HPDE6-E6E7 (cell line): ENCODE results near the gene ECT2L.

Experiments
- DNase-seq: peaks from one replicate; pipeline ENCODE4 v3.0.0; 2011; ENCODE audit warnings: missing footprints; ENCODE audit errors: extremely low spot score

The ECT2L gene

GRCh38 chr6:138805016-138805765 lies 9.3 kb downstream of the ECT2L start:
- DNase-seq: no peak

DNA sequence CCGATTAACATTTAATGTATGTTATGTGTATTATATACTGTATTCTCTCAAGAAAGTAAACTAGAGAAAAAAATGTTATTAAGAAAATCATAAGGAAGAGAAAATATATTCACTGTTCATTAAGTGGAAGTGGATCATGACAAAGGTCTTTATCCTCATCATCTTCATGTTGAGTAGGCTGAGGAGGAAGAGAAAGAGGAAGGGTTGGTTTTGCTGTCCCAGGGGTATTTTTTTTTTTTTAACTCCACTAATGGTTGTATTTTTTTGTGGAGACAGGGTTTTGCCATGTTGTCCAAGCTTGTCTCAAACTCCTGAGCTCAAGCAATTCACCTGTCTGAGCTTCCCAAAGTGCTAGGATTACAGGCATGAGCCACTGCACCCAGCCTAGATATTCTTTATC lies 11.0 kb downstream of the ECT2L start:
- no peak for DNase-seq

GRCh38 chr6:138809677-138810076 lies 13.8 kb downstream of the ECT2L start:
- DNase-seq: no peak

DNA sequence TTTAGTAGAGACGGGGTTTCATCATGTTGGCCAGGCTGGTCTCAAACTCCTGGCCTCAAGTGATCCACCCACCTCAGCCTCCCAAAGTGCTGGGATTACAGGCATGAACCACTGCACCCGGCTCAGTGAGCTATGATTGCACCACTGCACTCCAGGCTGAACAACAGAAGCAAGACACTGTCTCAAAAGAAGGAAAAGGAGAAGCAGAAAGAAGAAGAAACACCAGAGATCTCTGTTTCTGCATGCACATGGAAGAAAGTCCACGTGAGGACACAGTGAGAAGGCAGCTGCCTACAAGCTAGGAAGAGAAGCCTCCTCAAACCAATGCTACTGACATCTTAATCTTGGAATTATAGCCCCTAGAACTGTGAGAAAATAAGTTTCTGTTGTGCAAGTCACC lies 16.0 kb downstream of the ECT2L start:
- no peak for DNase-seq

- DNase-seq: no peak
Measured at GRCh38 chr6:138814179-138814834, 18.4 kb downstream of the ECT2L start.

- no peak for DNase-seq
Measured at GRCh38 chr6:138815221-138815620, 19.3 kb downstream of the ECT2L start.

DNA sequence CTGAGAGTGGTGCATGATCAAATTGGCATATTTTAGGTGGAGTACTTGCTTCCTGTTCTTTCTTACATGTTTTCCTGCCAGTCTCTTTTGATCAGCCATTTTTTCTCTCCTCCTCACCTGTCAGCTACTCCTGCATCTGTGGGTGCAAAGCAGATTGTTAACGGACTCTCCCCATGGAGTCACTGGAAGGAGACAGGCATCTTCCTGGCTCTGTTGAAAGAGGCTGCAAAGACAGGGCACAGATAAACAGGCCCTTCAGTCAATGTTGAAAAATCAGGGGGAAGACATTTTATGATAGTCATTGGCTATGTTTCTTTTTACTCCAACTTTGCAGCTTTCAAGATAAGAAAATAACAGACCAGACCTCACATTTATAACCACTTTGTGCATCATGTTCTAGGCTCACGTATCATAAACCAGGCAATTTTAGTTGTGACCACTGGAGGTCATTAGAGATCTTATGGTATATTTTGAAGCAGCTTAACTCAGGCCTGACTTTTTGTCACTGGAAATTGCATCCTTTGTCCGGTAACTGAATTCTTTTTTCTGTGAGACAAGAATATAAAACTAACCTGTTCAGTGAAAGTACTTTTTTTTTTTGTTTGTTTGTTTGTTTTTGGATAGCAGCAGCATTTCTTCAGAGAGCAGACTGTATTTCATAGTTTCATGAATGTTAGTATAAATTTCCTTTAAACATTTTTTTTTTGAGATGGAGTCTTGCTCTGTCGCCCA lies 20.1 kb downstream of the ECT2L start:
- DNase-seq: no peak

DNA sequence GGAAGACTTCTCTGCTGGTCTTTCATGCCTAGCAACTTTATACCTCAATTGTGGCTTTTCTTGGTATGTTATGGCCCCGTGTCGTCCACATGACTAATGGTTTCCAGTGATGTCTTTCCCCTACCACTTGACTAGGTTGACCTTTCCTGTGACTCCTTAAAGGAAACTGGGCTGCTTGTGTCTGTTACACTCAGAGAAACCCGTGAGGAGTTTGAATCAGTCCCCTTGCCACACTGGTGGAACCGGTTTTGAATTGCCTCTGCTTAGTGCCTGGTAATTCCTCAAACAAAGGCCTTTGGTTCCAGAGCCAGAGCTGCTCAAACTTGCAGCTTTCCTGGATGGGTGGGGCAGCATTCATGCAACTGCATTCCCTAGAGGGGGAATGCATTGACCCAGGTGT lies 21.9 kb downstream of the ECT2L start:
- peak; percentile 93 for DNase-seq

DNA sequence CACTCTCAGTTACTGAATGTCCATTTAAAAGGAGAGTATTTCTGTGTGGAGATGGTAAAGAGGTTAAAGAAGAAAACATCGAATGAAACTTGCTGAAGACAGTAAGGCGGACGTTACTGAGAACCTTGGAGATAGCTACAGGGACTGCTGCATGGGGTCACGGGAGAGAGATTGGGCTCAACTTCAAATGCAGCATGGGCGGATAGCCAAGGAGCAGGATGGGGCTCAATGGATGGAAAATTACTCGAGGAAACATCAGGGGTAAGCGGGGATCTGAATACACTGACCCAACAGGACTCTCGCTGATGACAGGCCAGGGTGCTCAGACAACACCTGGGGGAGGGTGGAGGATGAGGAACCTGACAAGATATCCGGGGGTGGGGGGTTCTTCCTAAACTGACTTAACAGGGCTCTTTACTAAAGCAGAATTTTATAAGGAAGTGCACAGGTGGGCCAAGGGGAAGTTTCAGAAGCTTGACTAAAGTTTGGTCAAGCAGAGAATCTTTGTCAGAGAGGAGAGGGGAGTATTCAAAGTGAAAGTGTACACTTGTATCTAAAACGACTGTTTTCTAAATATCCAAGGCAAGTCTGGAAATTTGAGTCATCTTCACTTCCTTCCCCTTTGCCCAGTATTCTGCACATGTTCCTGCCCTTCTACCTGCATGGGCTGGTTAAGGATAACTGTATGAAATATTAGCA lies 22.8 kb downstream of the ECT2L start:
- no peak for DNase-seq

DNA sequence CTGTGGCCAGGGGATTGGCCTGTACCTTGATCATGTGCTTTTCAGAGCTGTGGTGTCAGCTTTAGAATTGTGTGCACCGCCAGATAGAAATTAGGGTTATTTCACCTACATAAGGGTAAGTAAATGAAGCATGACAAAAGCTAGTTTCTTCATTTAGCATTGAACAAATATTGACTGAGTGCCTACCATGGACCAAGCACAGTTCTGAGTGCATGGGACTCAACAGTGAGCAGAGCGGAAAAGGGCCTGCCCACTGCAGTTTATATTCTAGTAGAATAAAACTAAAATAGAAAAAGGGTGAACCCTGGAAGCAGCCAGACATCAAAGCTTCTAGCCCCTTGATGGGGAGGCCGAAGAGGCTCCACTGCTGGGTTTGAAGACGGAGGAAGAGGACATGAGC lies 25.6 kb downstream of the ECT2L start:
- DNase-seq: no peak

GRCh38 chr6:138824482-138825144 lies 28.7 kb downstream of the ECT2L start:
- DNase-seq: no peak

DNA sequence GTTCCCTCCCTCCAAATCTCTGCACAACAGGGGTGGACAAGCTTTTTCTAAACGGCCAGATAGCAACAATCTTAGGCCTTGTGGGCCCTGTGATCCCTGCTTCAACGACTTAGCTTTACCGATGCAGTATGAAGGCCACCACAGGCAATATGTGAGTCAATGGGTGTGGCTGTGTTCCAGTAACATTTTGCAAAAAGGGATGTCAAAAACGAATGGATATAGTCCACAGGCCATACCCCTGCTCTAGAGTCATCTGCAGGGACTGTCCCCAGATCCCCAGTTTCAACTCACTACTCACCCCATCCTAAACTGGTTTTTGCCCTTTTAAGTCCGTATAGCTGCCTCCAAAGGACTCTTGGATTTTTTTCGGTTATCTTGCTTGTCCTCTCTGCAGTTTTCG lies 34.4 kb downstream of the ECT2L start:
- no peak for DNase-seq

DNA sequence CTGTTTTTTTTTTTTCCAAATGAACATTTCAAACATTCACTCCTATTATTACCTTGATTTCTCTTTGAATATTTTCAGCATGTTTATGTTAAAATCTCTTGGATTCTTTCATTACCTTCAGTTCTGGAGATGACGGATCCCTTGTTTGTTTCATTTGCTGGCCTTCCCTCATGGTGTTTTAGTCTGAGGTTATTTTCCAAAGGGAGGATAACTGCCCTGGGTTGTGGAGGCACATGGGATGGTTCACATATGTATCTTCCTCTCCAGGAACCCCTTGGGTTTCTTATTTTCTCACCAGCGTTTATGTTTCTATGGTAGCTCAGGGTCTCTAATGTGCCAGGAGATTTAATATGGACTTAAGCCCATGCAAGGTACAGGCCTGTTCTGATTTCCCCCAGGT lies 36.3 kb downstream of the ECT2L start:
- DNase-seq: no peak

DNA sequence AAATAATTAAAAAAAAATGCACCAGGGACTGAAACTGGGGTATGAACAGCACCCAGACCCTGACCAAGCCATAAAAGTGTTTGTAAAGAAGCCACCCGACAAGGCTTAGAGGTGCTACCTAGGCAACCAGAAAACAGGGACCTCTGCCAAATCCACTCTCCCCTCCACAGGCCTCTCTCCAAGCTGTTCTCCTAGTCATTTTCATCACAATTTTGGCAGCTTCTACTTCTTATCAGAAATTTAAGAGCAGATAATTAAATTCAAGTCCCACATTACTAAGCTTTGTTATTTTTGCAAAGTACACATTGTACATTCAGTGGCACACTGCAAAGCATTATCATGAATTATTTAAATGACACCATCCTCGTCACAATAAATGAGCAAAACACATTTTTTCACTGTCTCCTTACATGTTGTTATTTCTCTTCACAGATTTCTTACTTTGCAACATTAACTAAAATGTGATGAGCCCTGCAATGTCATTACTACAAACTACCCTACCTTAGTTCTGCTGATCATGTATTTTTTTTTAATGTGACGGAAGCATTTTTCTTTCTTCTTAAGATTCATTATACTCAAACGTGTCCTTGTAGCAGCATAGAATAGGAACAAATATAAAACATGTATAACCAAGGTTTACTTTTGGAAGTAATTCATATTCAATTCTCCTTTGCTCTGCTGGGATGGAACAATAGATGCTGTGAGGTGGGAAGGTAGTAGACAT lies 38.1 kb downstream of the ECT2L start:
- no peak for DNase-seq

DNA sequence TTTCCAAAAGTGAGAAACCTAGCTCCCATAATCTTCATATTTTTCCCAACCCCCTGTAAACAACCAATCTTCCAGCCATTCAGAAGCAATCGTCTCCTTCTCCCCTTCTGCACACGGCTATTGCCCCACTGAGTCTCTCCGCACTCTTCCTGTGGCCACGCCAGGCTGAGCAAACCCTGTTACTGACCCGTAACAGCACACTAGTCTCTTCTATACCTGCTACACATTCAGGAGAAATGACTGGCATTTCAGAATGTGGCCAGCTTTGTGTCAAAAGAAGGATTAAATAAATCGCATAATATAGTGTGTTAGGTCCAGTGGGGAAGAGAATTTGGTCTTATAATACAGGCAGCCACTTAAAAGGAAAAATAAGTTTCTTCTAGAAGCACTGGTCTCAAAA lies 41.4 kb downstream of the ECT2L start:
- no peak for DNase-seq

DNA sequence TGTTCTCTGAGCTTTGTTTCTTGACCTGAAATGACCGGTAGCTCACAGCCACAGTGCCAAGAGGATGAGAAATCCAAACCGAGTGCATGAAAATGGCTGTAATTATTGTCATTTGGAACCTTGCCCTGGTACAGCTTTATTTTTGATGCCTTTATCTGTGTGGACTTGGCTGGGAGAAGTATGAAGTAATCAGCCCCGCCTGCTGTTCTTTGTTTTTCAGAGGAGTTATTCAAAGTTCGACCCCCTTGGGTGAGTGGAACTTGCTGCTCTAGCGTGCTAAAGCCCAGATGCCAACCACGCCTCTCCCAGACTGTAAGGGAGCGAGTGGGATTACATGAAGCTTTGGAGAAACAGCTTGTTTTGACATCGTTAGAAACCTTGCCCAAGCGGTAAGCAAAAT lies 48.3 kb downstream of the ECT2L start:
- DNase-seq: no peak

- no peak for DNase-seq
Measured at GRCh38 chr6:138847884-138848283, 52.0 kb downstream of the ECT2L start.

DNA sequence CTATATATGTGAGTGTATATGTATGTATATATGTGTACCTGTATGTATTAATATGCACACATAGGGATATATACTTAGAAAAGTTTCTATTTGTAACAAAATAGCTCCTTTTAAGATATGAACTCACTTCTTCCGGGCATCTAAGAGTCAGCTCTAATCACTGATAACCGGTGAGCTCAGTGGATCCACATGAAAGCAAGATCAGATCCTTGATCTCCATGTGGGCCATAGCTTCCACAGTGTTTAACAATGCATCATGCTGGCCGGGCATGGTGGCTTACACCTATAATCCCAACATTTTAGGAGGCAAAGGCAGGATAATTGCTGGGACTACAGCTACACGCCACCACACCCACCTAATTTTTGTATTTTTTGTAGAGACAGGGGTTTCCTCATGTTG lies 52.6 kb downstream of the ECT2L start:
- DNase-seq: no peak

DNA sequence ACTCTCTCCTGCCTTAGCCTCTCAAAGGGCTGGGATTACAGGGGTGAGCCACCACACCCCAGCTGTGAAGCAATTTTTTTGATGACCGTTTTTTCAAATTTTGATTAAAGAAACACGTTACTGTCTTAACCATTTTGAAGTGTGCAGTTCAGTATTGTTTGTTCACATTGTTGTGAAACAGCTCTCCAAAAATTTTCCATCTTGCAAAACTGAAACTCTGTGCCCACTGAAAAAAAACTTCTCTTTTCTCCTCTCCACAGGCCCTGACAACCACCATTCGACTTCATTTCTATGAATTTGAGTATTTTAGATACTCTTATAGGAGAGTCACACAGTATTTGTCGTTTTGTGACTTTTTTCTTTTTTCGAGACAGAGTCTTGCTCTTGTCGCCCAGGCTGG lies 53.9 kb downstream of the ECT2L start:
- no peak for DNase-seq

DNA sequence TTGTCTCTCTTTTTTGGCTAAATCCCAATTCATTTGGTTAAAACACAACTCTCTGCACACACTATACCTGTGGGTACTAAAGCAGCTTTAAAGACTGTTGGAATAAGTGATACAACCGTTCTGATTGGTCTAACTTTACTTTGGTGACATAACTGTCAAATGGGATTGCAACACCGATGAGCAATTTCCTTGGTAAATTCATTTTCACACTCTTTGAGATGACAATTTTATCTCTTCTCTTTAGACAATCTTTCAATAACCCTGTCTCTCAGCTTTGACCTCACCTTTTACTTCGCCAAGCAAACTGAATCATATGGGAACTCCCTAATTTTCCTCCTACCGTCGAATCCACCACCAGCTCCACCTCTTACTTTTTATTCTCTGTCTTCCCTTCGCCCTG lies 60.8 kb downstream of the ECT2L start:
- DNase-seq: no peak

- DNase-seq: no peak
Measured at GRCh38 chr6:138857775-138858174, 61.9 kb downstream of the ECT2L start.
